HepG2 (cell line): ENCODE measurements around the gene TNFRSF6B. TPM values are rescaled to one million over a fixed set of nuclear protein-coding genes. Genes with fewer than 3 reads are reported as not detected.
A peak's percentile ranks its signal among the peaks of the same experiment; 100 is the strongest.

Experiments
- ARID4A ChIP-seq: sonication (generic); formaldehyde crosslinking; IDR thresholded peaks from 2 replicates; pipeline ENCODE4 v1.5.0; 2020; ENCODE audit warnings: mild to moderate bottlenecking, missing genetic modification reagents, borderline replicate concordance
- BCL3 ChIP-seq: sonication (generic); formaldehyde crosslinking; IDR thresholded peaks from 2 replicates; pipeline ENCODE4 v1.5.1; 2020; ENCODE audit warnings: mild to moderate bottlenecking, missing genetic modification reagents, moderate library complexity
- CBX1 ChIP-seq: IDR thresholded peaks from one replicate; pipeline ENCODE4 v1.6.1; 2016; ENCODE audit warnings: antibody characterized with exemption, low read depth
- CTCF ChIP-seq: sonication (generic); formaldehyde crosslinking; IDR thresholded peaks from 2 replicates; pipeline ENCODE4 v1.5.0; 2020; ENCODE audit warnings: mild to moderate bottlenecking, missing genetic modification reagents, moderate library complexity
- GZF1 ChIP-seq: sonication (generic); formaldehyde crosslinking; IDR thresholded peaks from 2 replicates; pipeline ENCODE4 v1.5.1; 2020; ENCODE audit warnings: mild to moderate bottlenecking, missing genetic modification reagents
- NFKB2 ChIP-seq: sonication (generic); formaldehyde crosslinking; IDR thresholded peaks from 2 replicates; pipeline ENCODE4 v1.4.0; 2020; ENCODE audit warnings: missing genetic modification reagents, borderline replicate concordance
- NR1H2 ChIP-seq: sonication (generic); formaldehyde crosslinking; IDR thresholded peaks from 2 replicates; pipeline ENCODE4 v1.8.1; 2022; ENCODE audit warnings: low read depth, missing genetic modification reagents, borderline replicate concordance
- SOX6 ChIP-seq, 2 experiments: fragments of 450-650 bp in 1 of 2; sonication (generic) in 1 of 2; formaldehyde crosslinking in 1 of 2; IDR thresholded peaks; 2 replicates each; pipeline versions ENCODE4 v1.4.0 to v1.6.1; 2017 to 2020; ENCODE audit warnings: antibody characterized with exemption in 1 of 2, mild to moderate bottlenecking in 1 of 2, missing genetic modification reagents in 1 of 2
- SRSF4 ChIP-seq: fragments of 200-400 bp; formaldehyde crosslinking; IDR thresholded peaks from one replicate; pipeline ENCODE4 v1.6.1; 2018; ENCODE audit warnings: mild to moderate bottlenecking, low read depth, low read length, moderate library complexity; ENCODE audit not compliant: poor library complexity, severe bottlenecking
- ZFP82 ChIP-seq: sonication (generic); formaldehyde crosslinking; IDR thresholded peaks from 2 replicates; pipeline ENCODE4 v1.5.1; 2020; ENCODE audit warnings: mild to moderate bottlenecking, missing genetic modification reagents, borderline replicate concordance
- ZNF205 ChIP-seq: IDR thresholded peaks from 2 replicates; pipeline ENCODE4 v1.6.1; 2018; ENCODE audit warnings: missing biosample characterization, missing genetic modification reagents
- ZNF34 ChIP-seq: sonication (generic); formaldehyde crosslinking; IDR thresholded peaks from 2 replicates; pipeline ENCODE4 v1.4.0; 2020; ENCODE audit warnings: mild to moderate bottlenecking, missing genetic modification reagents, borderline replicate concordance
- ZNF501 ChIP-seq: sonication (generic); formaldehyde crosslinking; IDR thresholded peaks from 2 replicates; pipeline ENCODE4 v1.5.1; 2020; ENCODE audit warnings: mild to moderate bottlenecking, moderate library complexity, missing genetic modification reagents
- ZNF569 ChIP-seq: sonication (generic); formaldehyde crosslinking; IDR thresholded peaks from 2 replicates; pipeline ENCODE4 v1.5.0; 2020; ENCODE audit warnings: mild to moderate bottlenecking, missing genetic modification reagents, moderate library complexity, borderline replicate concordance
- ZNF577 ChIP-seq: sonication (generic); formaldehyde crosslinking; IDR thresholded peaks from 2 replicates; pipeline ENCODE4 v1.4.0; 2020; ENCODE audit warnings: mild to moderate bottlenecking, low read depth, missing genetic modification reagents, borderline replicate concordance
- ZNF605 ChIP-seq: sonication (generic); formaldehyde crosslinking; IDR thresholded peaks from 2 replicates; pipeline ENCODE4 v1.8.0; 2022; ENCODE audit warnings: mild to moderate bottlenecking, missing genetic modification reagents
- ZNF710 ChIP-seq: sonication (generic); formaldehyde crosslinking; IDR thresholded peaks from 2 replicates; pipeline ENCODE4 v1.5.0; 2020; ENCODE audit warnings: mild to moderate bottlenecking, missing genetic modification reagents, borderline replicate concordance
- ZNF790 ChIP-seq: sonication (generic); formaldehyde crosslinking; IDR thresholded peaks from 2 replicates; pipeline ENCODE4 v1.8.0; 2022; ENCODE audit warnings: missing genetic modification reagents, mild to moderate bottlenecking, borderline replicate concordance
- polyA plus RNA-seq, 8 experiments: library from polyadenylated mRNA; depleted of rRNA in 3 of 8; stranded (reverse) in 7 of 8; unstranded in 1 of 8; fragments of >200 nt; fragmentation: Illumina TruSeq in 4 of 8; extraction: Trizol in 4 of 8; gene quantifications; 2 replicates each; pipeline versions ENCODE4 v1.2.1 to v1.2.3, GENCODE V29; 2011 to 2016; ENCODE audit warnings: low read depth in 4 of 8, missing spikeins in 1 of 8, mixed read lengths in 1 of 8; ENCODE audit not compliant: insufficient read depth in 1 of 8
- total RNA-seq, 5 experiments: library from RNA; depleted of rRNA; stranded (reverse); fragments of >200 nt; fragmentation: Illumina TruSeq; extraction: Trizol; gene quantifications; 2 replicates each; pipeline ENCODE4 v1.2.3, GENCODE V29; 2016; ENCODE audit warnings: low read depth in 1 of 5

The TNFRSF6B gene
- total and polyA plus RNA-seq, 2 of the 13 experiments (the other 11 are each of a cell fraction or from before 2014, with no cell fraction given), result 0.24 TPM; not detected in 1

GRCh38 chr20:63652192-63652980 is 44.1 kb upstream of the TNFRSF6B start (continued):
- TF ChIP-seq ZNF569 (CRISPR knock-in tag) (0 out of 2 replicates have a peak, but pooled peaks have one; percentile 12), BCL3 (CRISPR knock-in tag) (peak; percentile 43), NR1H2 (CRISPR knock-in tag) (peak; percentile 61; the same call in 1 of the 2 replicates), ZFP82 (no peak; the same call in 1 of the 2 replicates), CBX1 (peak; percentile 52), CTCF (CRISPR knock-in tag) (peak; percentile 26), GZF1 (CRISPR knock-in tag) (0 out of 2 replicates have a peak, but pooled peaks have one; percentile 60), NFKB2 (CRISPR knock-in tag) (peak; percentile 93; the same call in 1 of the 2 replicates), ZNF605 (CRISPR knock-in tag) (peak; percentile 74; the same call in 1 of the 2 replicates), ZNF577 (CRISPR knock-in tag) (no peak), ZNF710 (CRISPR knock-in tag) (no peak), ZNF501 (CRISPR knock-in tag) (peak; percentile 63), ARID4A (CRISPR knock-in tag) (peak; percentile 43), ZNF790 (peak; percentile 56; the same call in 1 of the 2 replicates), ZNF34 (CRISPR knock-in tag) (0 out of 2 replicates have a peak, but pooled peaks have one; percentile 72), SOX6 (IDR thresholded peaks at IDR 0.05) (no peak), SOX6 (CRISPR knock-in tag; IDR thresholded peaks at IDR 0.05) (no peak; the same call in none of the 2 replicates), ZNF205 (CRISPR knock-in tag) (0 out of 2 replicates have a peak, but pooled peaks have one; percentile 30), SRSF4 (no peak)
